LoVo (cell line): ENCODE results near the gene SLC25A25.

Source experiments
- DNase-seq: peaks from one replicate; pipeline ENCODE4 v3.0.0-alpha.2; 2016; ENCODE audit warnings: low spot score

The SLC25A25 gene

DNA sequence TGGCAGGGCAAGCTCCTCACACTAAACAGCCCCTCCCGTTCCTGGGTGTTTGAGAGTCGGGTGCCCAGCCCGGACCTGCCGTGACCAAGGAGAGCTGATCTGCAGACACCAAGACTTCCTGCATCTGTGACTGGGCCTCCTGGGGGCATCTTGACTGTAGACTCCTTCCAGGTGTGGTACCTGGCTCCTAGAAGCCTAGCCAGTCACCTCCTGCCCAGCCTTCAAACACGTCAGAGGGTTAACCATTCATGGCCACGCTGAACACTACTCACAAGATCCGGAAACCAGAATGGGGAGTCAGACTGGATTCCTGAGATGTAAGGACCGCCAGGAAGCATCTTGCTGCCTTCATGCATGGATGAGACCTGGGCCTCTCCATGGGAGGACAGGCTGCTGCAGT lies 77.5 kb downstream of the SLC25A25 start:
- no peak for DNase-seq

DNA sequence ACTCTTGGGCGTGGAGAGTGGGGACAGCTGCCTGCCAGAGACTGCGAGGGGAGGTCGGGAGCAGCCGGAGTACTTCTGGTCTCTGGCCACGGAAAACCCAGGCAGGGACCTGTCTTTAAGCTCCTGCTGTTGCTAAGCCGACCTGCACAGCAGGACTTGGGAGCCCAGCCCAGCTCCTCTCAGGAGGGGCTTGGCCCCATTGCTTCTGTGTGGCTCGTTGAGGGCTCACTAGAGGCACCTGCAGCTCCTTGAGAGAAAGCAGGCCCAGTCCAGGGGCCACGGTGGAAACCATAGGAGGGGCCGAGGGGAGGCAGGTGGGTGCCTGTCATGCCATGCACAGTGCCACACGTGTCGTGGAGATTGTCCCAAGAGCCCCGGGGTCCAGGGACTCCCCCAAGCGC lies 77.9 kb downstream of the SLC25A25 start:
- no peak for DNase-seq

DNA sequence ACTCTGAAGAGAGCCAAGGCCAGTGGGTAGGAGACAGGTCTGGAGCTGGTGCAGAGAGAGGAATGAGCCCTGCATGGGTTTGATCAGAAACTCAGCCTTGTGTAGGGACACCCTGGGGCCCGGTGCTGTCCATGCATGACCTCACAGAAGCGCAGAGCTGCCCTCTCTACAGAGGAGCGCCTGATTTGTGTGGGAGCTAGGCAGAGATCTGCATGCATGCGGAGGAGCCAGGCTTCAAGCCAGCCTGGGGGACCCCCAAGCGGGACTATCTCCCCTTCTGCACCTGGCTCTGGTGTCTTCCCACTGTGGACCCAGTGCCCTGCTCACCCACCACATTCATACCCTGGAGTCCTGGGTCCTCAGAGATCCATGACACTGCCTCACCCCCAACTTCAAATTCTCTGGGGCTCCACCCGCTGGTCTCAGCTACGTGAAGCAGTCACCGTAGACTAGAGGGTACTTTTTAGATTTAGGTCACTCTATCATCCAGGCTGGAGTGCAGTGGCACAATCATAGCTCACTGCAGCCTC lies 78.6 kb downstream of the SLC25A25 start:
- DNase-seq = no peak

DNA sequence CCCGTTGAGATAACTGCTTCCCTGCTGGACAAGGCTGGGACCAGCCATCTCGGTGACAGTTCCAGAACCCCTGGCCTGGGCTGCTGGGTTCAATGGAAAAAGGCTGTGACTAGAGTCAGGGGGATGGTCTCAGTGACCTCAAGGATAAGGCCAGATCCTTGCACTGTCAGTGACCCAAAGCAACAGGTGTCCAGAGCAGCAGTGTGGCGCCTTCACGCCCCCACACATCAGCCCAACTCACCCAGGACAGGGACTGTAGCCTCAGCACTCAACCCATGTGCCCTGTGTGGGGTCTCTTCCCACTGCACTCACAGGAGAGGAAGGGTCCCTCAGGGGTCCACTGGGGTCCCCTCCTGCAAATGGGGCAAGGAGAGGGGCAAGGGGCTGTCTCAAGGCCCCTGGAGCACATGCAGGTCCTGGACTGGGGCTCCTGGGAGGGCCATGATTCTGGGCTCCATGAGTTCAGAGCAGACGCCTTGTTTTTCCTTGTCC lies 80.5 kb downstream of the SLC25A25 start:
- DNase-seq = no peak

DNA sequence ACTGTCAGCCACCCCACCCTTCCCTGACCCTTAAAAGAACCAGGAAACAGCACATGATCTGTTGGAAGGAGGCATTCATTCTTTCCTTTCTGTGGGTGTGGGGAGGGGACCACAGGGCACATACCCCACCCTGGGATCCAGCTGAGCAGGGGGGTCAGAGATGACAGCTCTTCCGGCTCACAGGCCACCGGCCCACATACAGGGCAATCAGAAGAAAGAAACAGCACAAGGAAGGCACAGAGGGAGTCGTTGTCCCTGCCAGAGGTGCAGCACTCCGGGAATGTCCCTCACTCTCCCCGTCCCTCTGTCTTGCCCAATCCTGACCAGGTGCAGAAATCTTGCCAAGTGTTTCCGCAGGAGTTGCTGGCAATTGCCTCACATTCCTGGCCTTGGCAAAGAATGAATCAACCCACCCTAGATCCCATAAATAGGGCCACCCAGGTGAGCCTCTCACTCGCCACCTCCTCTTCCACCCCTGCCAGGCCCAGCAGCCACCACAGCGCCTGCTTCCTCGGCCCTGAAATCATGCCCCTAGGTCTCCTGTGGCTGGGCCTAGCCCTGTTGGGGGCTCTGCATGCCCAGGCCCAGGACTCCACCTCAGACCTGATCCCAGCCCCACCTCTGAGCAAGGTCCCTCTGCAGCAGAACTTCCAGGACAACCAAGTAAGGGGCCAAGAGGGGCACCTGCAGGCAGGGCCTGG lies 81.1 kb downstream of the SLC25A25 start, which contains the start of gene LCN2:
Gene LCN2 (plus strand): TSS at position 453 of the 701 bp plus-strand sequence. CDS start 73 bp downstream, at position 526.
- DNase-seq = peak; percentile 84

DNA sequence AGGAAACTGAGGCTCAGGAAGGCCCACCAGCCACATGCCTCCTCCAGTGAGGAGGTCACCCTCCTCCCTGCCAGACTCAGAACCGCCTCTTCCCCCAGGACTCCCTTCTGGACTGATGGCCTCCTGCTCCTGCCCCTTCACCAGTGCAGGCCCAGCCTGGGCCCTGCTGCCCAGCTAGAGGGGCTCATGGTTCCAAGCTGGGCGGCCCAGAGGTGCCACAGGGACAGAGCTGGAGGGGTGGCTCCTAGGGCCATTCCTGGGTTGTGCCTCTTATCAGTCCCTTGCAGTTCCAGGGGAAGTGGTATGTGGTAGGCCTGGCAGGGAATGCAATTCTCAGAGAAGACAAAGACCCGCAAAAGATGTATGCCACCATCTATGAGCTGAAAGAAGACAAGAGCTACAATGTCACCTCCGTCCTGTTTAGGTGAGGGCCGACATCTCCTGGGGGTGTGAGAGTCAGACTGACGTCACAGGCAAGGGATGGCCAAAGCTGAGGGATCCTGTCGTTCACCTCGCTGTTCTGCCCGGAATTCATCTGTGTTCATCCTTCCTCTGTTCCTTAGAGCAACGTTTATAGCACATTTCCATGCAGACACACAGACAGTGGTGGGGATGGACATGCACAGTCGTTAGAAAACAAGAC lies 82.0 kb downstream of the SLC25A25 start:
- no peak for DNase-seq

DNA sequence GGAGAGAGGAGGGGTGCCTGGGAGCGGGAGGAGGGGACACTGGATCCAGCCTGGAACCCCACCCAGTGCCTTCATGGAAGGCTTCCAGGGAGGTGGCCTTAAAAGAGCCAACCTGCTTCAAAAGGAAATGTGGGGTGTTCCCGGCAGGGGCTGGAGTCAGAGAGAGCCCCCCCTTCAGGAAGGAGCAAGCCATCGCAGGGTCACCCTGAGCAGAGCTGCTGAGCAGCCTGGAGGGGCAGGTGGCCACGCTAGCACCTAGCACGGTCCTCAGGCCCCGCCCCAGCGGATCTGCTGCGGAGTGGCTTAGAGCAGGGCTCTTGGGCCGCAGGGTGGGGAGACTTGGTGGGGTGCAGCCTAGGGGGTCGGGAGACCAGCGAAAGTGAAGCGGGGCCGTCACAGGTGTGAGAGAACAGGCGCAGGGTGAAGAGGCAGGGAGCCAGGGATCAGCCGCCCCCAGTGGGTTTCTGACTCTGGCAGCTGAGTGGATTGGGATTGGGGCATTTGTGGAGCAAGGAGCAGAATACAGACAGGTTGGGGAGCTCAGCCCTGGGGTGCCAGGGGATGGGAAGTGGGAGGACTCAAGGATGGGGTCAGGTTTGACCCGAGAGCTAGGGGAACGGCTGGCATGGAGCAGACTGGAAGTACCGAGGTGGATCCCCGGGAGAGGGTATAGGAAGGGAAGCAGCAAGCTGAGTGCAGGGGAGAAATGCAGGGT lies 82.7 kb downstream of the SLC25A25 start:
- peak; percentile 24 for DNase-seq

DNA sequence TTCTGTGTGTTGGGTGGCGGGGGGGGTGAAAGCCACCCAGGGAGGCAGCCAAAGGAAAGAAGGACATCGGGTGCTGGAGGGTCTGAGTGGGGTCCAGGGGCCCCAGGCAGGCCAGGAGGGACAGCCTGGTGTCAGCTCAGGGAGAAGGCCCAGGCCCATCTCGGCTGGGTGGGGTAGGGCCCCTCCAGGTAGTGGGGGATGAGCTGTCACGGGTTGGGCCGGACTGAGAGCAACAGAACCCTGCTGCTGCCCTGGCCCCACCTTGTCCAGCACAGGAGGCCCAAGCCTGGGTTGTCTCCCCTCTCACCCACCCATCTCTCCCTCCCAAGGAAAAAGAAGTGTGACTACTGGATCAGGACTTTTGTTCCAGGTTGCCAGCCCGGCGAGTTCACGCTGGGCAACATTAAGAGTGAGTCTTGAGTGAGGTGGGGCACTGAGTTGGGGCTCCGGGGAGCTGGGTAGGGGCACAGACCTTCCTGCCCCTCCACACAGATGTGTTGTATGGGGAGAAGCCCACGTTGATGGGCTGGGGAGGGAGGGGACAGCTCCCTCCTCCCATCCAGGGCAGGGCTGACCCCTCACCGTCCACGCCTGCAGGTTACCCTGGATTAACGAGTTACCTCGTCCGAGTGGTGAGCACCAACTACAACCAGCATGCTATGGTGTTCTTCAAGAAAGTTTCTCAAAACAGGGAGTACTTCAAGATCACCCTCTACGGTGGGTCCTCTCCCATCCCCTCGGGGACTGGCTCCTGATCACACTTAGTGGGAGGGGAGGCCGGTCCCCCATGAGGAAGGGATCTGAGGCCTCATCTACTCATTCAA lies 83.5 kb downstream of the SLC25A25 start:
- DNase-seq = no peak

DNA sequence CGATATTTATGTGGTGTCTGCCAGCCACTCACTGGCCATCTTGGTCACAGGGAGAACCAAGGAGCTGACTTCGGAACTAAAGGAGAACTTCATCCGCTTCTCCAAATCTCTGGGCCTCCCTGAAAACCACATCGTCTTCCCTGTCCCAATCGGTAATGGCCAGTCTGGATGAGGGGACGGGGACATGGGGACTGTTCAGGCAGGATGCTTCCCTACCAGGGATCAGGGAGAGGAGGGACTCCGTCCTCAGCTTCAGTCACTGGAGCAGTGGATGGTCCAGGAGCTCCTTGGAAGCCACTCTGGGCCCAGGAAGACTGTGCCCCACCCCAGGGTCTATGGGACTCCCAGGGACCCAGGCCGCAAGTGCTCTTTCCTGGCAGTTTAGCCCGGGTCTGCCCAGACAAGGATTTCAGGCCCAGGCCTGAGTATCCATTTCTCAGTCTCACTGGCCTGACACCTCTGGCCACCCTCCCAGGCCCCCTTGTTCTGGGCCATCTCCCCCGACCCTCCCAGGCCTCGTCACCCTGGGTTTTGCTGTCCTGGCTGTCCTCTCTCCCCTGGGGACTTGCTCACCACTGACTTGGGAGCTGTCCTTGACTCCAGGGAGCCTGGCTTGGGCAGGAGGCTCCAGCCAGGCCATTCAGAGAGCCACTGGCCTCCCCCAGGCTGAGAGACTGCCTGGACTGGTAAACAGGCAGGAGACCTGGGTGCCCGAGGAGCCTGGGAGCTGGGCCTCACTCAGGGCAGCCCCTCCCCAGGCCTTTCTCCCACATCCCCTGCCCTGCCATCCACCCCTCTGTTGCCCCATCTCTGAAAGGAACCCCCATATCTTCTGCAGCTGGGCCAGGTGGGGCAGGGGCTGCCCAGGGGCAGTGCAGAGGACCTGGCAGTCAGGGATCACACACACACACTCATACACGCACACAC lies 84.4 kb downstream of the SLC25A25 start:
- no peak for DNase-seq

DNA sequence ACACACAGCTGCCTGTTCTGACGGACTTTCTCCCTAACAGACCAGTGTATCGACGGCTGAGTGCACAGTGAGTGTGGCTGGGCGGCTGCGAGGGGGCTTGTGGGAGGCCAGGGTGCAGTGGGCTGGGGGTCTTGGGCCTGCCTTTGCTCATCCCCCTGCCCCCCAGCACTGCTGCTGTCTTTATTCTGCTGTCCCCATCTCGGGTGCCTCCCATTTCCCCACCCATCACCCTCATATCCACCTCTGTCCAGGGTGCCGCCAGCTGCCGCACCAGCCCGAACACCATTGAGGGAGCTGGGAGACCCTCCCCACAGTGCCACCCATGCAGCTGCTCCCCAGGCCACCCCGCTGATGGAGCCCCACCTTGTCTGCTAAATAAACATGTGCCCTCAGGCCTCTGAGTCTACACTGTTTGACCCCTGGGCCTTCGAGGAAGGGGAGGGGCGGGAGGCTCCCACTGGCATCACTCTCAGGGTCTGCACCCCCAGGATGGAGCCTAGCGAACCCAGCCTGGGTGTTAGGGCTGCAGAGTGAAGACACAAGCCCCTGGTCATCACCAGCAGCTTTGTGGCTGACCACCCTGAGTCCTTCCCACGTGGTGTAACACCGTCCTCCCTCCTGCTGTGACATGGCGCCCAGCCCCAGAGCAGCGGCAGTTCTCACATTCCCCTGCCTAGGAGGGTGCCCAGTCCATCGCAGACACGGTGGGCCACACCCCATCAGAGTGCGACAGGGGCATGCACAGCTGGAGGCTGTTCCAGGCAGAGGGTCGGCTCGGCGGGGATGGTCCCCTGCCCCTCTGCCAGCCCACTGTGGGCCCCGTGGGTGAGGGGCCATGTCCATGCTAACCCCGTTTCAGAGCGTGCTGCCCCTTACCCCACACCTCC lies 85.3 kb downstream of the SLC25A25 start:
- no peak for DNase-seq

DNA sequence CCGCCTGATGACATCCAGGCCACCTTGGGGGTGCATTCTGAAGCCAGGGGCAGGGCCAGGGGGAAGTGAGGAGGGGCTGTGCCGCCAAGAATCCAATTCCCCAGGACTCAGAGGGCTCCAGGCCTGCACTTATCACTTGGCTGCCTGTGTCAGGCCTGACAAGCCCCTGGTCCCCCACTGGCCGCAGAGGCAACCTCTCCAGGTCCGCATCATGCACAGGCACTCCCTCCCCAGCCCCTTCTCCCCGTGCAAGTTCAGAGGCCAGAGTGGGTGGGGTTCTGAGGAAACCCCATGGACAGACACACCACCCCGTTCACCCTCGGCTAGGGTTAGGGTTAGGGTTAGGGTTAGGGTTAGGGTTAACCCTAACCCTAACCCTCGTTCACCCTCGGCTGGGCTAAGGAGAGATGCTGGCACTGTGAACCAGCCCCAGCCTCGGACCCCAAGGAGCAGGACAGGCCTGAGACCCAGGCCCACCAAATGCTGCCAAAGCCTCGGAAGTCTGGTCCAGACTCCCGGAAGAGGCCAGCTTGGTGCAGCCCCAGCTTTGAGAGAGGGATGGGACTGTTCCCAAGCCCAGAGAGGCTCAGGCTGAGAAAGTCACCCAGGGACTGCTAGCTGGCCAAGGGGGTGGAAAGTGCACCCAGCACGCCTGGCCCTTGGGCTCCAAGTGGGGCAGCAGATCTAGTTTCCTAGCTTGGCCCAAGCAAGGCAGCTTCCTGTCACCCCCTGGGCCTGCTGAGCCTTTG lies 86.1 kb downstream of the SLC25A25 start:
- DNase-seq = no peak

DNA sequence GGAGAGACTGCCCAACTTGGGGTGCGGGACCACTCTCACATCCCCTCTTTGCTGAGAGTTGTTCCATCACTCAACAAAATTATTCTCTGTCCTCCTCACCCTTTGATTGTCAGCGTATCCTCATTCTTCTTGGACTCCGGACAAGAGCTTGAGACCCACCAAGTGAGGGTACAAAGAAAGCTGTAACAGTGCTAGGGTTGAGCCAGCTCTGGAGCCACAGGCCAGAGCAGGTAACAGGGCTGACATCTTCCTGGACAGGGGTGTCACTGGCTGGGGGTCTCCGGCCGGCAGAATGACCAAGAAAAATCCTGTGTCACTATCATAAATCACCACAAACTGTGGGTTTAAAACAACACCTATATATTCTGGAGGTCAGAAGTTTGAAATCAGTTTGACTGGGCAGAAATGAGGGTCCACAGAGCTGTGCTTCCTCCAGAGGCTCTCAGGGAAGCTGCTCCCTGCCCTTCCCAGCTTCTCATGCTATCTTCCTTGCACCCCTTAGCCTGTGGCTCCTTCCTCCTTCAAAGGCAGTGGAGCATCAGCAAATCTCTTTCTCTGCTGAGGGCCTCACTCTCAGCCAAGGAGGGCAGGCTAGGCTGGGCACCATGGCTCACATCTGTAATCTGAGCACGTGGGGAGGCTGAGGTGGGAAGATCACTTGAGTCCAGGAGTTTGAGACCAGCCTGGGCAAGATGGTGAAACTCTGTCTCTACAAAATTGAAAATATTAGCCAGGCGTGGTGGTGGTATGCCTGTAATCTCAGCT lies 87.9 kb downstream of the SLC25A25 start:
- no peak for DNase-seq
